Astrocyte (in vitro differentiated cells and primary cell): ENCODE data around the gene NPTX2. TPM values are rescaled to one million over a fixed set of nuclear protein-coding genes. Genes with fewer than 3 reads are reported as not detected.

Source experiments
- DNase-seq: peaks from one replicate; pipeline ENCODE4 v3.0.0-alpha.2; 2010; ENCODE audit warnings: low read depth
- FAIRE-seq: peaks from 2 replicates; lab custom pipeline; 2011; peaks lifted over from hg19 to GRCh38; lab: Jason Lieb, UNC
- H2AFZ ChIP-seq: 2 replicates; pipeline ENCODE4 v1.6.0; 2012; ENCODE audit warnings: low read depth, low read length, inconsistent platforms
- H3K27ac ChIP-seq: 2 replicates; pipeline ENCODE4 v1.5.1; 2011; ENCODE audit warnings: low read depth, low read length, inconsistent platforms
- H3K27me3 ChIP-seq: 2 replicates; pipeline ENCODE4 v1.6.0; 2011; ENCODE audit warnings: low read length, inconsistent platforms; ENCODE audit not compliant: insufficient read depth
- H3K36me3 ChIP-seq: 2 replicates; pipeline ENCODE4 v1.5.1; 2011; ENCODE audit warnings: low read length, inconsistent platforms; ENCODE audit not compliant: insufficient read depth
- H3K4me1 ChIP-seq: 2 replicates; pipeline ENCODE4 v1.5.1; 2011; ENCODE audit warnings: low read length, inconsistent platforms; ENCODE audit not compliant: insufficient read depth
- H3K4me2 ChIP-seq: 2 replicates; pipeline ENCODE4 v1.6.0; 2012; ENCODE audit warnings: low read length, inconsistent platforms
- H3K4me3 ChIP-seq: 2 replicates; pipeline ENCODE4 v1.5.1; 2011; ENCODE audit warnings: low read depth, mild to moderate bottlenecking, low read length, inconsistent platforms; ENCODE audit not compliant: insufficient read depth
- H3K79me2 ChIP-seq: 2 replicates; pipeline ENCODE4 v1.6.0; 2012; ENCODE audit warnings: mild to moderate bottlenecking, low read length, inconsistent platforms; ENCODE audit not compliant: insufficient read depth
- H3K9ac ChIP-seq: 2 replicates; pipeline ENCODE4 v1.6.0; 2012; ENCODE audit warnings: mild to moderate bottlenecking, low read length, inconsistent platforms
- H3K9me3 ChIP-seq: 2 replicates; pipeline ENCODE4 v1.5.1; 2012; ENCODE audit warnings: low read depth, mild to moderate bottlenecking, low read length, inconsistent platforms; ENCODE audit not compliant: insufficient read depth
- H4K20me1 ChIP-seq: 2 replicates; pipeline ENCODE4 v1.6.0; 2012; ENCODE audit warnings: low read length, inconsistent platforms; ENCODE audit not compliant: insufficient read depth
- H3K27ac Mint-ChIP-seq: one replicate; pipeline ENCODE4 v1.8.0; 2021; ENCODE audit warnings: mild to moderate bottlenecking, mixed read lengths; ENCODE audit not compliant: unreplicated experiment
- H3K27me3 Mint-ChIP-seq: one replicate; pipeline ENCODE4 v1.8.0; 2021; ENCODE audit warnings: low read depth, mixed read lengths; ENCODE audit not compliant: unreplicated experiment
- H3K36me3 Mint-ChIP-seq: one replicate; pipeline ENCODE4 v1.8.0; 2021; ENCODE audit warnings: low read depth, mixed read lengths; ENCODE audit not compliant: unreplicated experiment
- H3K4me1 Mint-ChIP-seq: one replicate; pipeline ENCODE4 v1.8.0; 2021; ENCODE audit warnings: low read depth, mixed read lengths; ENCODE audit not compliant: unreplicated experiment
- H3K4me3 Mint-ChIP-seq: one replicate; pipeline ENCODE4 v1.8.0; 2021; ENCODE audit warnings: mild to moderate bottlenecking, moderate library complexity, mixed read lengths; ENCODE audit not compliant: unreplicated experiment
- H3K9me3 Mint-ChIP-seq: one replicate; pipeline ENCODE4 v1.8.0; 2021; ENCODE audit warnings: mild to moderate bottlenecking, mixed read lengths; ENCODE audit not compliant: unreplicated experiment
- EZH2 ChIP-seq: IDR thresholded peaks from 2 replicates; pipeline ENCODE4 v1.6.1; 2012; ENCODE audit warnings: mild to moderate bottlenecking, low read length, inconsistent platforms; ENCODE audit not compliant: insufficient read depth
- total RNA-seq: library from RNA; stranded (reverse); gene quantifications from 2 replicates; pipeline ENCODE4 v1.2.1, GENCODE V29; 2021
- TF ChIP-seq, protein P1 (sequence below): IDR thresholded peaks from 2 replicates; pipeline ENCODE4 v1.5.1; 2011; ENCODE audit warnings: low read depth, mild to moderate bottlenecking, inconsistent platforms, low read length, moderate library complexity; ENCODE audit not compliant: insufficient read depth

Gene NPTX2
- total RNA-seq, 1 donor from 2014 or later: 2.4 TPM

DNA sequence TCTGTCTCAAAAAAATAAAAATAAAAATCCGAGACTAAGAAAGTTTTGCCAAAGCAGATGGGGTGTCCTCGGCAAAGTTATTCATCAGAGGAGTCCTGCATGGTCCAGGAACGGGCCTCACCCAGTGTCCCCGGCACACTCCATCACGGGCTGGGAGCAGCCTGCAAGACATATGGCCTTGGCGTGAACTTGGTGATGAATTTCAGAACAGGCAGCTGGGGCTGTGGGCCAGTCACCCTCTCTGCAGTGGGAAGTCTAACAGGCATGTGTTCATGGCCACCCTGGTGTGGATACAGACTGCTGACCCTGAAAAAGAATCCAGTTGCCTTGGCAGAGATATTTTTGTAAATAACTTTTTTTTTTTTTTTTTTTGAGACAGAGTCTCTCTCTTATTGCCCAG is 34.7 kb downstream of the NPTX2 start:
- H3K27me3 Mint-ChIP-seq: peaks cover 25% of the 10 kb centered on the region
- no peak overlapping the region for H3K4me3 Mint-ChIP-seq
- no peak overlapping the region for H3K9ac ChIP-seq
- FAIRE-seq (no peak), DNase-seq (no peak)
- no peaks in the 10 kb centered on the region for H3K9me3 ChIP-seq
- H3K4me2 ChIP-seq: no peak overlapping the region
- no peak overlapping the region for H3K27ac ChIP-seq
- H4K20me1 ChIP-seq: no peaks in the 10 kb centered on the region
- no peaks in the 10 kb centered on the region for H3K4me1 Mint-ChIP-seq
- no peak overlapping the region for H3K4me3 ChIP-seq
- no peaks in the 10 kb centered on the region for H3K4me1 ChIP-seq
- no peaks in the 10 kb centered on the region for H3K79me2 ChIP-seq
- no peak for TF ChIP-seq EZH2
- TF ChIP-seq, protein P1, sequence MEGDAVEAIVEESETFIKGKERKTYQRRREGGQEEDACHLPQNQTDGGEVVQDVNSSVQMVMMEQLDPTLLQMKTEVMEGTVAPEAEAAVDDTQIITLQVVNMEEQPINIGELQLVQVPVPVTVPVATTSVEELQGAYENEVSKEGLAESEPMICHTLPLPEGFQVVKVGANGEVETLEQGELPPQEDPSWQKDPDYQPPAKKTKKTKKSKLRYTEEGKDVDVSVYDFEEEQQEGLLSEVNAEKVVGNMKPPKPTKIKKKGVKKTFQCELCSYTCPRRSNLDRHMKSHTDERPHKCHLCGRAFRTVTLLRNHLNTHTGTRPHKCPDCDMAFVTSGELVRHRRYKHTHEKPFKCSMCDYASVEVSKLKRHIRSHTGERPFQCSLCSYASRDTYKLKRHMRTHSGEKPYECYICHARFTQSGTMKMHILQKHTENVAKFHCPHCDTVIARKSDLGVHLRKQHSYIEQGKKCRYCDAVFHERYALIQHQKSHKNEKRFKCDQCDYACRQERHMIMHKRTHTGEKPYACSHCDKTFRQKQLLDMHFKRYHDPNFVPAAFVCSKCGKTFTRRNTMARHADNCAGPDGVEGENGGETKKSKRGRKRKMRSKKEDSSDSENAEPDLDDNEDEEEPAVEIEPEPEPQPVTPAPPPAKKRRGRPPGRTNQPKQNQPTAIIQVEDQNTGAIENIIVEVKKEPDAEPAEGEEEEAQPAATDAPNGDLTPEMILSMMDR: no peak
- no peak overlapping the region for H3K27ac Mint-ChIP-seq
- H3K36me3 ChIP-seq: no peaks in the 10 kb centered on the region
- no peaks in the 10 kb centered on the region for H3K27me3 ChIP-seq
- H3K9me3 Mint-ChIP-seq: peaks cover 6% of the 10 kb centered on the region
- H3K36me3 Mint-ChIP-seq: no peaks in the 10 kb centered on the region
- H2AFZ ChIP-seq: no peak overlapping the region

DNA sequence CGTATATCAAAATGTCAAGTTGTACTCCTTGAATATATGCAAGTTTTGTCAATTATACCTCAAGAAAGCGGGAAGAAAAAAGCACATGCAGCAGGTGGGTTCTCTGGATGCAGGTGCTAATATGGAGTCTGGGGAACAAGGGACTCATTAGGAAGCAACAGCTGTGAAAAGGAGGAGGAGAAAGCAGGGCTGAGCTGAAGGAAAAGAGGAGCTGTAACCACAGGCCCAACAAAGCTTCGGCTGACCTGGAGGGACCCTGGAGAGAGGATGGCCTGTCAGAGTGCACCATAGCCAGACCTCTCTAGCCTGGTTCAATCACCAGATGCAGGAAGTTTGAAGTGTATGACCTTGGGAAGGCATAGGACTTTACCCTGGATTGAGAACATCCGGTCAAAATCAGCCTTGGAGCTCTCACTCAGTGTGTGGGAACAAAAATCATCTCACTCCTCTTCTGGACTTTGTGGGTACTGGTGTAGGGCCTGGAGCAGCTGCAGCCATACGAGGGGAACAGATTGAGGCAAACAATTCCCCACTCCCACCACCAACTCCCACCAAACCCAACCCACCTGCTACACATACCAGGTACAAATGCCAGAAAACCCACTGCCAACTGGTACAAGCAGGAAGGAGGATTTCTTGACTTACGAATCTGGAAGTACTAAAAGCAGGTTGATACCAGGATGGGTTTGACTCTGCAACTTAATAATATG is 36.7 kb downstream of the NPTX2 start:
- H3K27me3 Mint-ChIP-seq: peaks cover 19% of the 10 kb centered on the region
- no peak overlapping the region for H3K4me3 Mint-ChIP-seq
- no peaks in the 10 kb centered on the region for H3K36me3 ChIP-seq
- no peak overlapping the region for H2AFZ ChIP-seq
- no peaks in the 10 kb centered on the region for H3K36me3 Mint-ChIP-seq
- no peak overlapping the region for H3K27ac ChIP-seq
- no peak overlapping the region for H3K27ac Mint-ChIP-seq
- FAIRE-seq (no peak), DNase-seq (no peak)
- no peaks in the 10 kb centered on the region for H3K27me3 ChIP-seq
- H3K4me2 ChIP-seq: no peak overlapping the region
- no peaks in the 10 kb centered on the region for H3K4me1 ChIP-seq
- H4K20me1 ChIP-seq: no peaks in the 10 kb centered on the region
- TF ChIP-seq, protein P1: no peak
- no peak for TF ChIP-seq EZH2
- no peaks in the 10 kb centered on the region for H3K9me3 ChIP-seq
- H3K4me3 ChIP-seq: no peak overlapping the region
- H3K9me3 Mint-ChIP-seq: peaks cover 6% of the 10 kb centered on the region
- no peaks in the 10 kb centered on the region for H3K79me2 ChIP-seq
- no peaks in the 10 kb centered on the region for H3K4me1 Mint-ChIP-seq
- no peak overlapping the region for H3K9ac ChIP-seq
